Glutamatergic neuron (in vitro differentiated cells): Measurements from ENCODE around the gene ZNF605. TPM values are rescaled to one million over a fixed set of nuclear protein-coding genes. Genes with fewer than 3 reads are reported as not detected.

Source experiments
- DNase-seq: peaks from one replicate; pipeline ENCODE4 v3.0.0; 2022
- H3K27ac Mint-ChIP-seq: one replicate; pipeline ENCODE4 v1.8.0; 2020; ENCODE audit warnings: mild to moderate bottlenecking, mixed read lengths, inconsistent platforms; ENCODE audit not compliant: unreplicated experiment
- H3K27me3 Mint-ChIP-seq: one replicate; pipeline ENCODE4 v1.8.0; 2020; ENCODE audit warnings: mild to moderate bottlenecking, moderate library complexity, mixed read lengths, inconsistent platforms; ENCODE audit not compliant: unreplicated experiment
- H3K36me3 Mint-ChIP-seq: one replicate; pipeline ENCODE4 v1.8.0; 2020; ENCODE audit warnings: mild to moderate bottlenecking, mixed read lengths, inconsistent platforms; ENCODE audit not compliant: unreplicated experiment
- H3K4me1 Mint-ChIP-seq: one replicate; pipeline ENCODE4 v1.8.0; 2020; ENCODE audit warnings: mild to moderate bottlenecking, low read depth, mixed read lengths, inconsistent platforms; ENCODE audit not compliant: unreplicated experiment
- H3K4me3 Mint-ChIP-seq: one replicate; pipeline ENCODE4 v1.8.0; 2020; ENCODE audit warnings: mild to moderate bottlenecking, mixed read lengths, inconsistent platforms; ENCODE audit not compliant: unreplicated experiment
- H3K9me3 Mint-ChIP-seq: one replicate; pipeline ENCODE4 v1.8.0; 2020; ENCODE audit warnings: mild to moderate bottlenecking, moderate library complexity, mixed read lengths, inconsistent platforms; ENCODE audit not compliant: unreplicated experiment
- CTCF ChIP-seq: fragments of 200-600 bp; sonication (generic); IDR thresholded peaks from one replicate; pipeline ENCODE4 v1.5.0; 2021; ENCODE audit not compliant: partially characterized antibody, unreplicated experiment
- total RNA-seq: library from RNA; stranded (reverse); fragmentation: NEBNext Ultra II Directional; extraction: Animal tissue kit (Norgen Biotek cat#: 25700); gene quantifications from one replicate; pipeline ENCODE4 v1.2.1, GENCODE V29; 2021; ENCODE audit not compliant: unreplicated experiment

ZNF605 gene
- total RNA-seq, 1 donor from 2014 or later = 21.7 TPM

- Mint-ChIP-seq H3K27ac (no peak overlapping the region), H3K4me3 (no peak overlapping the region), H3K36me3 (peaks cover 13% of the 10 kb centered on the region), H3K4me1 (no peaks in the 10 kb centered on the region), H3K27me3 (peaks cover 3% of the 10 kb centered on the region), H3K9me3 (no peaks in the 10 kb centered on the region)
- no peak for DNase-seq
- no peak for TF ChIP-seq CTCF
Measured at GRCh38 chr12:132899033-132899432, 57.1 kb downstream of the ZNF605 start.

GRCh38 chr12:132888852-132889251 lies 67.3 kb downstream of the ZNF605 start:
- Mint-ChIP-seq H3K4me3 (peak overlapping the region; percentile 98), H3K27ac (no peak overlapping the region), H3K4me1 (peaks cover 2% of the 10 kb centered on the region), H3K9me3 (peaks cover 11% of the 10 kb centered on the region), H3K27me3 (peaks cover 7% of the 10 kb centered on the region), H3K36me3 (peaks cover 18% of the 10 kb centered on the region)
- no peak for TF ChIP-seq CTCF
- DNase-seq = no peak

DNA sequence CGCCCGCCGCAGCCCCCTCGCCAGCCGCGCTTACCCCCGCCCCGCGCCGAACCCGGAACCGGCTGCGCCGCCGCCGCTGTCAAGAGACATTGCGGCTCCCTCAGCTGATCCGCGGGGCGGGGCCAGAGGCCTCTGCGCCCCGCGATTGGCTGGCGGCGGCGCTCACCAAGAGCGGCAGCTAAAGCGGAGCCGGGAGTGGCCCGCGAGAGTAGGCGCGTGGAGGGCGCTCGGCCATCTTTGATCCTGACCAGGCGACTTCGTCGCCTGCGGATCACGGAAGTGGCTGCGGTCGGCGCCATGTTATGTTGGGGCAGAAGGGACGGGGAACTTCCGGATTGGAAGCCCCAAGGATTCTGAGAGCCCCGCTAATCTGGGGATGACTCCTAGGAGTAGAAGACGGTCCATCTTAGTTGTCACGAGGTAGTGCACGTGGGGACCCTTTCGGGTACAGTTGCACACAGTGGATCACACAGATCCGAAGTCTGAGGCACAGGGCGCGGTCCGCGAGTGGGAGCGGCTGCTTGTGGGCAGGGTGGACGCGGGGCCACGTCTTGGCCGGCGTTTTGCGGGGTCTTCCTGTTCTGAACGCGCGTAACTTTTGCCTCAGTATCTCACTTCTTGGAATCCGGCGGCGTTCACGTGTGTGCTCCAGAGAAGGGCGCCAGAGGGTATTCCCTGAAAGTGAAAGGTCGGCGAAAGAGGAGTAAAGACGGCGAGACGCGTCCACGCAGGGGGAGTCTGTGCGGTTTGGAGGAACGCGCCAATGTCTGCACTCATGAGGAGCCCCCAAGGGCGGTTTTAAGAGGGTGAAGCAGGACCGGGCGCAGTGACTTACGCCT lies 68.4 kb downstream of the ZNF605 start, which contains the start of gene CHFR:
CHFR (minus strand) TSS at position 93 of the 839 bp plus-strand sequence. CDS start 277 bp downstream, outside the sequence.
- H3K4me3 Mint-ChIP-seq = peak within 1 kb of the TSS; percentile 98
- H3K27me3 Mint-ChIP-seq = peaks cover 9% of the 10 kb centered on the region
- H3K27ac Mint-ChIP-seq = peak within 1 kb of the TSS; percentile 91
- TF ChIP-seq CTCF = no peak
- peaks cover 13% of the 10 kb centered on the region for H3K9me3 Mint-ChIP-seq
- DNase-seq = peak; percentile 95
- peaks cover 2% of the 10 kb centered on the region for H3K4me1 Mint-ChIP-seq
- H3K36me3 Mint-ChIP-seq = peaks cover 18% of the 10 kb centered on the region

GRCh38 chr12:132886529-132887477 lies 69.3 kb downstream of the ZNF605 start:
- peaks cover 9% of the 10 kb centered on the region for H3K27me3 Mint-ChIP-seq
- peak overlapping the region; percentile 83 for H3K4me3 Mint-ChIP-seq
- H3K36me3 Mint-ChIP-seq = peaks cover 18% of the 10 kb centered on the region
- TF ChIP-seq CTCF = no peak
- DNase-seq = no peak
- peaks cover 13% of the 10 kb centered on the region for H3K9me3 Mint-ChIP-seq
- peak overlapping the region; percentile 60 for H3K27ac Mint-ChIP-seq
- H3K4me1 Mint-ChIP-seq = peaks cover 2% of the 10 kb centered on the region
